ENCODE measurements around the gene TMEM41B. TPM values are rescaled to one million over a fixed set of nuclear protein-coding genes. Genes with fewer than 3 reads are reported as not detected.

TMEM41B gene
- total RNA-seq, 1 experiment from 2014 or later: 67.2 TPM

- POLR2A ChIA-PET: interaction anchor here (0.7 kb wide), 1 partner anchor 9 kb away, joined by 4 read pairs; no protein-coding TSS in a partner anchor
- Histone ChIP-seq H3K27ac (ENCODE audit: low read depth, low read length) (no peak overlapping the region), H3K36me3 (ENCODE audit: control insufficient read depth in 1 of 2, insufficient read depth in 2 of 2, low read length in 2 of 2) (peaks cover 0 to 3% of the 10 kb centered on the region in 2 experiments; a peak in 1 of 4 replicates), H3K9me2 (ENCODE audit: insufficient read depth) (no peaks in the 10 kb centered on the region), H2AFZ (ENCODE audit: low read depth, low read length, poor library complexity, severe bottlenecking) (no peak overlapping the region), H3K4me3 (replicated peaks in 1 of 2; ENCODE audit: low read depth in 1 of 2, low read length in 2 of 2) (no peak overlapping the region), H3K9me3 (ENCODE audit: control insufficient read depth in 1 of 2, insufficient read depth in 1 of 2, low read depth in 1 of 2, low read length in 2 of 2) (no peaks in the 10 kb centered on the region), H3K4me1 (ENCODE audit: control insufficient read depth in 1 of 2, insufficient read depth in 2 of 2, low read length in 2 of 2) (no peaks in the 10 kb centered on the region), H3K79me2 (ENCODE audit: insufficient read depth, low read length) (peaks cover 87% of the 10 kb centered on the region), H4K20me1 (ENCODE audit: insufficient read depth) (no peaks in the 10 kb centered on the region), H3K4me2 (ENCODE audit: low read length) (no peak overlapping the region), H3K9ac (ENCODE audit: low read length) (no peak overlapping the region), H3K27me3 (ENCODE audit: insufficient read depth, low read length) (no peaks in the 10 kb centered on the region)
- CTCF ChIA-PET: interaction anchor here (1.0 kb wide), 1 partner anchor 10 kb away, joined by 3 read pairs; no protein-coding TSS in a partner anchor
- no peak for TF ChIP-seq SP1 (IDR thresholded peaks at IDR 0.05; ENCODE audit: low read depth)
- no TSS peak for BruUV-seq (replicated peaks)
- RAD21 ChIA-PET (ENCODE audit: low non-redundant PET in 1 of 2, low total read pairs in 2 of 2, uncharacterized antibody in 2 of 2, unreplicated experiment in 2 of 2): no interaction called here
- DNase-seq (ENCODE audit: low read depth, low spot score) (no peak), ATAC-seq (no peak)
- intact Hi-C loops (cut with micrococcal nuclease): no loop called here
These were observed 63.1 kb downstream of the TMEM41B start for GRCh38 chr11:9251311-9251710.

GRCh38 chr11:9250139-9250582 is 64.2 kb downstream of the TMEM41B start:
- H3K9ac ChIP-seq (ENCODE audit: low read length): no peak overlapping the region
- POLR2A ChIA-PET: no interaction called here

More at GRCh38 chr11:9250139-9250582, 64.2 kb downstream of the TMEM41B start:
- CTCF ChIA-PET: interaction anchor here (1.0 kb wide), 1 partner anchor 11 kb away, joined by 3 read pairs; no protein-coding TSS in a partner anchor
- Histone ChIP-seq H3K36me3 (ENCODE audit: control insufficient read depth in 1 of 2, insufficient read depth in 2 of 2, low read length in 2 of 2) (peaks cover 0 to 1% of the 10 kb centered on the region in 2 experiments; a peak in 1 of 4 replicates), H3K4me1 (ENCODE audit: control insufficient read depth in 1 of 2, insufficient read depth in 2 of 2, low read length in 2 of 2) (no peaks in the 10 kb centered on the region), H3K4me3 (replicated peaks in 1 of 2; ENCODE audit: low read depth in 1 of 2, low read length in 2 of 2) (no peak overlapping the region), H3K9me3 (ENCODE audit: control insufficient read depth in 1 of 2, insufficient read depth in 1 of 2, low read depth in 1 of 2, low read length in 2 of 2) (no peaks in the 10 kb centered on the region), H3K4me2 (ENCODE audit: low read length) (no peak overlapping the region), H4K20me1 (ENCODE audit: insufficient read depth) (no peaks in the 10 kb centered on the region), H3K9me2 (ENCODE audit: insufficient read depth) (no peaks in the 10 kb centered on the region), H3K27me3 (ENCODE audit: insufficient read depth, low read length) (no peaks in the 10 kb centered on the region), H2AFZ (ENCODE audit: low read depth, low read length, poor library complexity, severe bottlenecking) (no peak overlapping the region), H3K79me2 (ENCODE audit: insufficient read depth, low read length) (peaks cover 83% of the 10 kb centered on the region), H3K27ac (ENCODE audit: low read depth, low read length) (no peak overlapping the region)
- DNase-seq (ENCODE audit: low read depth, low spot score) (no peak), ATAC-seq (no peak)
- no TSS peak for BruUV-seq (replicated peaks)
- RAD21 ChIA-PET (ENCODE audit: low non-redundant PET in 1 of 2, low total read pairs in 2 of 2, uncharacterized antibody in 2 of 2, unreplicated experiment in 2 of 2): no interaction called here
- intact Hi-C loops (cut with micrococcal nuclease): no loop called here
- TF ChIP-seq SP1 (IDR thresholded peaks at IDR 0.05; ENCODE audit: low read depth) (no peak), ATF3 (IDR thresholded peaks at IDR 0.05) (no peak), EZH2 (IDR thresholded peaks at IDR 0.05) (no peak), CBX3 (IDR thresholded peaks at IDR 0.05; ENCODE audit: low read depth) (no peak), SIN3A (IDR thresholded peaks at IDR 0.05; ENCODE audit: low read depth) (no peak), CTCF (IDR thresholded peaks at IDR 0.05 in 2 of 3, conservative IDR thresholded peaks at IDR 0.05 in 1 of 3; ENCODE audit: borderline replicate concordance in 1 of 3, insufficient read depth in 1 of 3, low read depth in 2 of 3, low read length in 2 of 3) (no peak)

Measured in HCT116 (cell line).